Endothelial cell of umbilical vein (primary cell): Measurements from ENCODE around the gene TIMM50. TPM values are rescaled to one million over a fixed set of nuclear protein-coding genes. Genes with fewer than 3 reads are reported as not detected.

ENCODE experiments used
- BruUV-seq: library from RNA; stranded (reverse); fragments of 400-500 nt; replicated peaks from 2 replicates; lab custom pipeline; 2021; lab: Mats Ljungman, UMichigan
- CTCF ChIA-PET: fragments of 300-600, 350-600 bp; sonication (Branson Sonifier 250); formaldehyde crosslinking; loops from one replicate; lab custom pipeline; 2021; ENCODE audit warnings: antibody characterized with exemption, inconsistent platforms; lab: Charles Lee
- POLR2A ChIA-PET: fragments of 300-600, 350-600 bp; sonication (Branson Sonifier 250); formaldehyde crosslinking; loops from one replicate; lab custom pipeline; 2021; ENCODE audit warnings: antibody characterized with exemption, inconsistent platforms; lab: Charles Lee
- DNase-seq: peaks from one replicate; pipeline ENCODE4 v3.0.0-alpha.2; 2011; ENCODE audit warnings: low read depth, low spot score
- FAIRE-seq: peaks from 2 replicates; lab custom pipeline; 2011; peaks lifted over from hg19 to GRCh38; lab: Jason Lieb, UNC
- H2AFZ ChIP-seq: 2 replicates; pipeline ENCODE4 v1.6.0; 2012; ENCODE audit warnings: low read depth, low read length, control low read depth, inconsistent platforms
- H3K27ac ChIP-seq: 2 replicates; pipeline ENCODE4 v1.5.1; 2011; ENCODE audit warnings: low read depth, mild to moderate bottlenecking, control low read depth, low read length, moderate library complexity; ENCODE audit not compliant: insufficient read depth
- H3K27me3 ChIP-seq, 2 experiments: 2 replicates each; pipeline versions ENCODE4 v1.6.0 to v1.6.1; 2011; ENCODE audit warnings: low read length in 2 of 2, mixed read lengths in 1 of 2; ENCODE audit not compliant: control insufficient read depth in 2 of 2, insufficient read depth in 2 of 2
- H3K36me3 ChIP-seq, 2 experiments: 2 replicates in 1 of 2; 3 replicates in 1 of 2; pipeline ENCODE4 v1.5.1; 2011; ENCODE audit warnings: low read length in 2 of 2, mild to moderate bottlenecking in 1 of 2, moderate library complexity in 1 of 2; ENCODE audit not compliant: control insufficient read depth in 2 of 2, insufficient read depth in 2 of 2; ENCODE audit errors: extremely low read depth in 1 of 2
- H3K4me1 ChIP-seq: 3 replicates; pipeline ENCODE4 v1.5.1; 2011; ENCODE audit warnings: mild to moderate bottlenecking, low read length; ENCODE audit not compliant: control insufficient read depth, insufficient read depth; ENCODE audit errors: extremely low read depth
- H3K4me2 ChIP-seq: 2 replicates; pipeline ENCODE4 v1.6.1; 2011; ENCODE audit warnings: low read length, control low read depth, mixed read lengths; ENCODE audit not compliant: insufficient read depth
- H3K4me3 ChIP-seq, 3 experiments: fragments of 200-600 bp in 1 of 3; sonication (generic), shearing (Covaris generic) in 1 of 3; replicated peaks in 1 of 3; 2 replicates each; pipeline ENCODE4 v1.5.1; 2011 to 2016; ENCODE audit warnings: control low read depth in 3 of 3, low read length in 3 of 3, mild to moderate bottlenecking in 2 of 3, inconsistent platforms in 1 of 3, low read depth in 1 of 3, moderate library complexity in 1 of 3; ENCODE audit not compliant: insufficient read depth in 1 of 3
- H3K79me2 ChIP-seq: 2 replicates; pipeline ENCODE4 v1.6.0; 2012; ENCODE audit warnings: low read length, inconsistent platforms; ENCODE audit not compliant: control insufficient read depth, insufficient read depth
- H3K9ac ChIP-seq: replicated peaks from 2 replicates; pipeline ENCODE3; 2011; ENCODE audit warnings: low read length, control low read depth; ENCODE audit not compliant: insufficient read depth; ENCODE audit errors: extremely low read depth
- H3K9me1 ChIP-seq: replicated peaks from 3 replicates; pipeline ENCODE4 v1.6.0; 2011; ENCODE audit warnings: mild to moderate bottlenecking, low read length; ENCODE audit not compliant: control insufficient read depth, insufficient read depth; ENCODE audit errors: extremely low read depth
- H3K9me3 ChIP-seq: replicated peaks from 2 replicates; pipeline ENCODE4 v1.5.1; 2012; ENCODE audit warnings: low read length, inconsistent platforms; ENCODE audit not compliant: control insufficient read depth, insufficient read depth
- H4K20me1 ChIP-seq: replicated peaks from 2 replicates; pipeline ENCODE3; 2011; ENCODE audit warnings: mild to moderate bottlenecking, low read length; ENCODE audit not compliant: control insufficient read depth, insufficient read depth; ENCODE audit errors: extremely low read depth
- CTCF ChIP-seq, 2 donors: IDR thresholded peaks; 1 replicate in 1 of 2; 2 replicates in 1 of 2; pipeline ENCODE4 v1.5.1; 2011; ENCODE audit warnings: low read length in 2 of 2, mild to moderate bottlenecking in 2 of 2, moderate library complexity in 2 of 2, control low read depth in 1 of 2, inconsistent platforms in 1 of 2, low read depth in 1 of 2; ENCODE audit not compliant: insufficient read depth in 1 of 2; ENCODE audit errors: extremely low read depth in 1 of 2
- EZH2 ChIP-seq: IDR thresholded peaks from 2 replicates; pipeline ENCODE4 v1.6.1; 2012; ENCODE audit warnings: borderline replicate concordance, low read depth, mild to moderate bottlenecking, moderate library complexity, low read length, inconsistent platforms; ENCODE audit not compliant: severe bottlenecking
- FOS ChIP-seq: IDR thresholded peaks from 2 replicates; pipeline ENCODE4 v1.6.1; 2011; ENCODE audit warnings: mild to moderate bottlenecking, low read length, moderate library complexity, borderline replicate concordance; ENCODE audit not compliant: insufficient read depth
- GATA2 ChIP-seq: IDR thresholded peaks from 2 replicates; pipeline ENCODE4 v1.7.0; 2011; ENCODE audit warnings: low read depth, mild to moderate bottlenecking, moderate library complexity, mixed read lengths, low read length; ENCODE audit not compliant: insufficient read length, insufficient read depth
- JUN ChIP-seq: IDR thresholded peaks from 2 replicates; pipeline ENCODE4 v1.6.1; 2011; ENCODE audit warnings: borderline replicate concordance, low read depth; ENCODE audit not compliant: insufficient read length, insufficient read depth
- MAX ChIP-seq: IDR thresholded peaks from 2 replicates; pipeline ENCODE4 v1.6.1; 2011; ENCODE audit not compliant: insufficient read depth, insufficient read length
- MYC ChIP-seq: IDR thresholded peaks from one replicate; pipeline ENCODE4 v1.6.1; 2011; ENCODE audit warnings: mild to moderate bottlenecking, low read depth, low read length
- POLR2A ChIP-seq: IDR thresholded peaks from 2 replicates; pipeline ENCODE4 v1.6.1; 2012; ENCODE audit warnings: low read depth, mild to moderate bottlenecking, control low read depth, low read length
- POLR2AphosphoS5 ChIP-seq: IDR thresholded peaks from 2 replicates; pipeline ENCODE4 v1.6.1; 2012; ENCODE audit warnings: low read depth, mild to moderate bottlenecking, control low read depth, low read length, moderate library complexity; ENCODE audit not compliant: insufficient read depth
- dilution Hi-C: fragments of 300-500 bp; cut with MboI; formaldehyde crosslinking; loops from one replicate; pipeline ENCODE4 v1.15.0; 2019; ENCODE audit warnings: low sequenced_read_pairs; ENCODE audit not compliant: extremely low pct_ligation_motif_present
- intact Hi-C: fragments of 100-400 bp; cut with micrococcal nuclease; formaldehyde crosslinking; loops from one replicate; pipeline ENCODE4 v1.10.0; 2022
- polyA plus RNA-seq, 4 experiments: library from polyadenylated mRNA; depleted of rRNA in 3 of 4; stranded (reverse) in 3 of 4; unstranded in 1 of 4; fragments of >200 nt; gene quantifications; 2 replicates each; pipeline versions ENCODE4 v1.2.1 to v1.2.3, GENCODE V29; 2011 to 2012; ENCODE audit warnings: missing spikeins in 1 of 4
- total RNA-seq: library from RNA; stranded (reverse); gene quantifications from 2 replicates; pipeline ENCODE4 v1.2.3, GENCODE V29; 2021

TIMM50 gene
- total and polyA plus RNA-seq, 2 donors (not counting 3 experiments of a cell fraction or from before 2014, with no cell fraction given), result 85.7 to 118 TPM

- Histone ChIP-seq H3K27me3 (peaks cover 25 to 28% of the 10 kb centered on the region in 2 experiments), H3K9me3 (no peaks in the 10 kb centered on the region), H3K36me3 (no peaks in the 10 kb centered on the region), H3K27ac (no peak overlapping the region), H3K4me3 (no peak overlapping the region), H2AFZ (no peak overlapping the region), H3K9ac (no peak overlapping the region), H3K4me1 (peaks cover 9% of the 10 kb centered on the region), H3K79me2 (no peaks in the 10 kb centered on the region), H4K20me1 (no peaks in the 10 kb centered on the region), H3K9me1 (no peaks in the 10 kb centered on the region), H3K4me2 (no peak overlapping the region)
- dilution Hi-C loops (no loop called here), intact Hi-C loops (no loop called here)
- TF ChIP-seq CTCF (IDR thresholded peaks at IDR 0.05; ENCODE audit: extremely low read depth in 1 of 2, insufficient read depth in 1 of 2, low read depth in 1 of 2, low read length in 2 of 2) (no peak), GATA2 (no peak), MYC (no peak), EZH2 (no peak), POLR2AphosphoS5 (no peak), MAX (no peak), POLR2A (no peak), FOS (no peak), JUN (no peak)
- DNase-seq (no peak), FAIRE-seq (no peak)
- ChIA-PET POLR2A (no interaction called here), CTCF (interaction anchor here (0.7 to 1.1 kb wide), 2 partner anchors 27 to 171 kb away, joined by 3 to 7 read pairs; no protein-coding TSS in a partner anchor)
- no TSS peak for BruUV-seq
These were observed 20.7 kb downstream of the TIMM50 start for GRCh38 chr19:39501340-39501739.
